C4-2B (cell line): ENCODE measurements around the gene ZCCHC4.

Experiments
- CTCF ChIP-seq: fragments of 450-650 bp; conservative IDR thresholded peaks from 2 replicates; pipeline ENCODE4 v1.5.1; 2017; ENCODE audit warnings: mild to moderate bottlenecking
- ZFX ChIP-seq: fragments of 450-650 bp; IDR thresholded peaks from 2 replicates; pipeline ENCODE4 v1.6.1; 2017

- TF ChIP-seq CTCF (no peak), ZFX (no peak)
Measured at GRCh38 chr4:25401066-25401465, 88.5 kb downstream of the ZCCHC4 start.
